Measurements from ENCODE around the gene UGT1A3.

Gene UGT1A3

GRCh38 chr2:233818639-233819621, 90.1 kb downstream of the UGT1A3 start:
- DNase-seq: no peak

DNA sequence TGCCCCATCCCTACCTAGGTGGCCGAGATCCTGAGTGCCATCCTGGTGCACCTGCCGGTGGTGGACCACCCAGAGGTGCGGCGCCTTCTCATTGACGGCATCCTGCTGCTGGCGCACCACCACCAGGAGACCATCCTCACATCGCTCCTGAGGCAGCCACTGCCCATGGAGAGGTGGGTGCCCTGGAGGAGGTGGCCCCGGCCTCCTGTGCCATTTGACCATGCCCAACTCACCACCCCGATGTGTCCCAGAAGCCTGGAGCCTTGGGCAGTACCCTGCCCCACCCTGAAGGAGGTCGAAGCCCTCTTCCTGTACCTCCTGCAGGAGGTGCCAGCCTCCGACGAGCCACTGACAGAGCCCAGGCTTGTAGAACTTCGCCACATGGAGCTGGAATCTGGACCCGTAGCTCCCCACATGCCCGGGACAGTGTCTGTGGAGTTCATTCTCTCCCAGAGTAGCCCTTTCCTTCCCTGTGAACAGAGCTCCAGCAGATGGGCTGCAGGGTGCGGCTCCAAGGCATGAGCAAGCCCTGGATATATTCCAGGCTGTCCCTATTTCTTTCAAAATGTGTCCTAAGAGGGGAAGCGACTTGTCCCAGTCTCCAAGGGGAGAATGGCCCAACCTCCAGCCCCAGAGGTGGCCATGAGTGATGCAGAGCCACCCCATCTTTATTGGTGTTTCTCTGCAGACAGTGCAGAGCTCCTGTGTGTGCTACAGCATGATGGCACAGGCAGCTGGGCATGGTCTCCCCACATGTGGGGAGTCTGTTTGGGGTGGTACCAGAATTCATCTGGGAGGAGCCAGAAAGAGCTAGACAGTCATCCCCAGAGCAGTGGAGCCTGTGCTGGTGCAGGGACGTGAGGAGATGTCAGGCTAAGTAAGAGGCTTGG, 91.3 kb downstream of the UGT1A3 start:
- DNase-seq: no peak

DNA sequence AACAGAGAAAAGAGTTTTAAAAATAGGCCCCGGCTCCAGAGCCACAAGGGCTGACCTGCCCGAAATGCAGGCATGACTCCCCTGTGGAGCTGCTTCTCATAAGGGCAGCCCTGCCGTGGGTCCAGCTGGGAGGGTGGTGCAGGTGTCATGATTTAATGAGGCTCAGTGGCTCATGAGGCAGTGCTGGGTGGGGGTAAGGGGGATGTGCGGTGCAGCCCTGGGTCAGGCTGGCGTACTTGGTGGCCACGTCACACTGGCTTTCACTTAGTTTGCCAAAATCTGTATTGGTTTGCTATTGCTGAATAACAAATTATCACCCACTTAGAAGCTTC, 91.9 kb downstream of the UGT1A3 start:
- no peak for DNase-seq

DNA sequence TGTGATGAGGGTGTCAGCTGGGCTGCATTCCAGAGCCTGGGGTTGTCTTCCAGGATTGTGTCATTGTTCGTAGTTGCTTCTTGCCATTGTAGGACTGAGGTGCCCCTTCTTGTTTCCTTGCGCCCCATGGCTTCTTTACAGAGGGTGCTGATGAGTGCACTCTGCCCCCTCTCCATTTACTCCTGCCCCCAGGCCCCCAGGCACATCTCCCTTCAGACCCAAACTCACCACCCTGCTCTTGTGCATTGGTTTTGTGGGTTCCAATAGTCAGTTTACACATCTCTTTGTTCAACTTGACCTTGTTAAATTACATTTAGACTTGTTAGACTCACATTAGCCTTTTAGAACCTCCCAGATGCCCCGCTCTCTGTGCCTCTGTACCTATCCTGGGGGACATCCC, 92.4 kb downstream of the UGT1A3 start:
- DNase-seq: no peak

DNA sequence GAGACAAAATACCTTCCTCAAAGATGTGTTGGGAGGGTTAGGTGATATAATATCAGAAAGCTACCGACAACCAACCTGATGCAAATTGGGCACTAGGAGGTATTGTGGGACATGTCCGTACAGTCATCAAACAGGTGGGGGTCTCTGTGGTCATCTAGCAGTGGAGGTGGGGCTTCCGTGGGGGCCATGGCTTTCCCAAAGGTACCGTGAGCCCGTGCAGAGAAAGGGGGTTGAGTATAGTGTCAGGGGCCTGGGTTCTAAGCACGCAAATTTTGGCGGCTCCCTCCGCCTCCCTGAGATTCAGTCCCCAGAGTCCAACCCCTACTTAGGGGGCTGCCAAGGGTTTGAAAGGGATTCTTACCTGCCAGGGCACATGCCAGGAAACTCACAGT, 92.9 kb downstream of the UGT1A3 start:
- DNase-seq: no peak

- no peak for DNase-seq
Observed at GRCh38 chr2:233822101-233822771, 93.4 kb downstream of the UGT1A3 start.
